GM23338 (cell line): Measurements from ENCODE around the gene ACAD11. TPM values are rescaled to one million over a fixed set of nuclear protein-coding genes. Genes with fewer than 3 reads are reported as not detected.

Experiments used
- ATAC-seq: fragments of 200-7000 bp; cut with Tn5 transposase; 3 replicates; pipeline ENCODE4 v1.9.1; 2020
- DNase-seq: peaks from one replicate; pipeline ENCODE4 v3.0.0-alpha.2; 2015; ENCODE audit warnings: low spot score
- H2AFZ ChIP-seq: fragments of 200-600 bp; sonication (generic); 2 replicates; pipeline ENCODE4 v1.8.0; 2016; ENCODE audit warnings: antibody characterized with exemption, mild to moderate bottlenecking, moderate library complexity
- H3F3A ChIP-seq: fragments of 200-600 bp; sonication (generic); replicated peaks from 2 replicates; pipeline ENCODE4 v1.8.0; 2017; ENCODE audit warnings: antibody characterized with exemption, mixed run types, low read depth
- H3K27ac ChIP-seq: fragments of 200-600 bp; sonication (generic); 2 replicates; pipeline ENCODE4 v1.6.1; 2016; ENCODE audit warnings: low read depth
- H3K27me3 ChIP-seq: fragments of 200-600 bp; sonication (generic); 2 replicates; pipeline ENCODE4 v1.8.0; 2016; ENCODE audit warnings: mild to moderate bottlenecking, mixed run types, moderate library complexity; ENCODE audit not compliant: insufficient read depth
- H3K36me3 ChIP-seq: fragments of 200-600 bp; sonication (generic); 2 replicates; pipeline ENCODE4 v1.8.0; 2016; ENCODE audit warnings: mild to moderate bottlenecking; ENCODE audit not compliant: insufficient read depth
- H3K4me1 ChIP-seq: fragments of 200-600 bp; sonication (generic); 2 replicates; pipeline ENCODE4 v1.8.0; 2016; ENCODE audit warnings: mild to moderate bottlenecking, moderate library complexity; ENCODE audit not compliant: insufficient read depth
- H3K4me2 ChIP-seq: fragments of 200-600 bp; sonication (generic); 2 replicates; pipeline ENCODE4 v1.7.1; 2017; ENCODE audit warnings: mixed run types
- H3K4me3 ChIP-seq: fragments of 200-600 bp; sonication (generic); 2 replicates; pipeline ENCODE4 v1.6.1; 2016; ENCODE audit warnings: mixed run types
- H3K79me2 ChIP-seq: fragments of 200-600 bp; sonication (generic); replicated peaks from 2 replicates; pipeline ENCODE4 v1.8.0; 2017; ENCODE audit warnings: mild to moderate bottlenecking; ENCODE audit not compliant: insufficient read depth
- H3K9me2 ChIP-seq: fragments of 200-600 bp; sonication (generic); 2 replicates; pipeline ENCODE4 v1.8.0; 2017; ENCODE audit not compliant: insufficient read depth
- H4K20me1 ChIP-seq: fragments of 200-600 bp; sonication (generic); replicated peaks from 2 replicates; pipeline ENCODE4 v1.8.0; 2017; ENCODE audit warnings: mild to moderate bottlenecking; ENCODE audit not compliant: insufficient read depth
- H3K27ac Mint-ChIP-seq: 2 replicates; pipeline ENCODE4 v1.8.0; 2020; ENCODE audit warnings: inconsistent platforms, mild to moderate bottlenecking, moderate library complexity, mixed read lengths
- H3K27me3 Mint-ChIP-seq: 3 replicates; pipeline ENCODE4 v1.8.0; 2022; ENCODE audit warnings: low read depth, mild to moderate bottlenecking, moderate library complexity, mixed read lengths, inconsistent platforms; ENCODE audit not compliant: insufficient read depth, poor library complexity
- H3K36me3 Mint-ChIP-seq: 3 replicates; pipeline ENCODE4 v1.8.0; 2021; ENCODE audit warnings: low read depth, mild to moderate bottlenecking, inconsistent platforms, moderate library complexity, mixed read lengths
- H3K4me1 Mint-ChIP-seq: 3 replicates; pipeline ENCODE4 v1.8.0; 2020; ENCODE audit warnings: mild to moderate bottlenecking, inconsistent platforms, mixed read lengths
- H3K4me3 Mint-ChIP-seq: 3 replicates; pipeline ENCODE4 v1.8.0; 2021; ENCODE audit warnings: moderate library complexity, mild to moderate bottlenecking, inconsistent platforms, mixed read lengths
- H3K9me3 Mint-ChIP-seq: 3 replicates; pipeline ENCODE4 v1.8.0; 2020; ENCODE audit warnings: moderate library complexity, mild to moderate bottlenecking, inconsistent platforms, mixed read lengths
- CREB1 ChIP-seq: fragments of 250-450 bp; sonication (Bioruptor Pico); IDR thresholded peaks from 2 replicates; pipeline ENCODE4 v1.5.0; 2020; ENCODE audit warnings: low read depth, mild to moderate bottlenecking, moderate library complexity
- EZH2 ChIP-seq: fragments of 200-600 bp; sonication (generic); IDR thresholded peaks from one replicate; pipeline ENCODE4 v1.8.0; 2017; ENCODE audit warnings: antibody characterized with exemption, mild to moderate bottlenecking, low read depth; ENCODE audit not compliant: unreplicated experiment
- EZH2phosphoT487 ChIP-seq: fragments of 200-600 bp; sonication (generic); IDR thresholded peaks from one replicate; pipeline ENCODE4 v1.8.1; 2018; ENCODE audit warnings: antibody characterized with exemption; ENCODE audit not compliant: unreplicated experiment
- JUNB ChIP-seq: IDR thresholded peaks from one replicate; pipeline ENCODE4 v1.6.1; 2016; ENCODE audit warnings: antibody characterized with exemption; ENCODE audit not compliant: unreplicated experiment
- NANOG ChIP-seq: IDR thresholded peaks from 2 replicates; pipeline ENCODE4 v1.6.1; 2016; ENCODE audit warnings: antibody characterized with exemption, borderline replicate concordance
- POLR2AphosphoS5 ChIP-seq: IDR thresholded peaks from 2 replicates; pipeline ENCODE4 v1.6.1; 2016; ENCODE audit warnings: antibody characterized with exemption, low read depth
- STAT1 ChIP-seq: IDR thresholded peaks from one replicate; pipeline ENCODE4 v1.6.1; 2016; ENCODE audit warnings: antibody characterized with exemption; ENCODE audit not compliant: unreplicated experiment
- ZNF114 ChIP-seq: fragments of 250-450 bp; sonication (Bioruptor Pico); IDR thresholded peaks from 2 replicates; pipeline ENCODE4 v1.5.0; 2020; ENCODE audit warnings: mild to moderate bottlenecking, moderate library complexity
- ZNF331 ChIP-seq: fragments of 250-450 bp; sonication (Bioruptor Pico); IDR thresholded peaks from 2 replicates; pipeline ENCODE4 v1.5.0; 2020; ENCODE audit warnings: low read depth, mild to moderate bottlenecking, moderate library complexity
- polyA plus RNA-seq: library from polyadenylated mRNA; unstranded; fragments of >200 nt; fragmentation: Nextera tagmentation; extraction: Ambion mirVana; gene quantifications from 2 replicates; pipeline ENCODE4 v1.2.1, GENCODE V29; 2016
- total RNA-seq: library from RNA; depleted of rRNA; stranded (reverse); fragments of >200 nt; shearing (Covaris generic); gene quantifications from 2 replicates; pipeline ENCODE4 v1.2.3, GENCODE V29; 2014
- TF ChIP-seq, protein P1 (sequence below), 2 experiments: fragments of 200-600 bp in 1 of 2; sonication (generic) in 1 of 2; conservative IDR thresholded peaks; 2 replicates each; pipeline versions ENCODE4 v1.5.1 to v1.6.1; 2016 to 2017; ENCODE audit warnings: antibody characterized with exemption in 2 of 2, low read depth in 2 of 2, mild to moderate bottlenecking in 2 of 2, moderate library complexity in 1 of 2
- TF ChIP-seq, protein P2 (sequence below): fragments of 250-450 bp; sonication (Bioruptor Pico); IDR thresholded peaks from 2 replicates; pipeline ENCODE4 v1.5.0; 2020; ENCODE audit warnings: mild to moderate bottlenecking, moderate library complexity
- TF ChIP-seq, protein P3 (sequence below): IDR thresholded peaks from one replicate; pipeline ENCODE4 v1.6.1; 2018; ENCODE audit warnings: antibody characterized with exemption; ENCODE audit not compliant: unreplicated experiment
- TF ChIP-seq, protein P4 (sequence below): IDR thresholded peaks from 2 replicates; pipeline ENCODE4 v1.6.1; 2016; ENCODE audit warnings: antibody characterized with exemption

ACAD11 gene
- total and polyA plus RNA-seq, 2 experiments from 2014 or later = 11.4 to 17.1 TPM

DNA sequence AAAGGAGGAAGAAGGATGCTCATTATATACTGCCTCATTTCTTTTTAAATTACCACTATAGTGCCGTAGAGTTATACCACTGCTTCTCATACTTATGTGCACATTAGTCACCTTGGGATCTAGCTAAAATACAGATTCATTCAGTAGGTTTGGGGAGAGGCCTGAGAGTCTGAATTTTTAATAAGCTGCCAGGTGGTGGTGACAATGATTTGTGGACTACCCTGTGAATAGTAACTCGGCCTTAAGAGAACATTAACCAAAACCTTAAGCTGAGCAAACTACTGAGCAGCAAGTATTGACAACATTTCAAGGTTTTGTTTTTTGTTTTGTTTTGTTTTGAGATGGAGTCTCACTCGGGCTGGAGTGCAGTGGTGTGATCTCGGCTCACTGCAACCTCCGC is 20.3 kb upstream of the ACAD11 start:
- Histone ChIP-seq H3K36me3 (peaks cover 14% of the 10 kb centered on the region; the same call in 1 of the 2 replicates), H3K4me1 (no peaks in the 10 kb centered on the region), H3K4me3 (no peak overlapping the region), H3K27me3 (no peaks in the 10 kb centered on the region), H3F3A (no peaks in the 10 kb centered on the region), H3K9me2 (no peaks in the 10 kb centered on the region), H2AFZ (no peak overlapping the region), H3K27ac (no peak overlapping the region), H3K4me2 (no peak overlapping the region), H4K20me1 (no peaks in the 10 kb centered on the region; the same call in 1 of the 2 replicates), H3K79me2 (no peaks in the 10 kb centered on the region)
- no peaks in the 10 kb centered on the region for H3K27me3 Mint-ChIP-seq
- DNase-seq (no peak), ATAC-seq (no peak)
- no peak overlapping the region for H3K27ac Mint-ChIP-seq
- H3K36me3 Mint-ChIP-seq = peaks cover 42% of the 10 kb centered on the region
- no peaks in the 10 kb centered on the region for H3K4me1 Mint-ChIP-seq
- no peak overlapping the region for H3K4me3 Mint-ChIP-seq
- no peaks in the 10 kb centered on the region for H3K9me3 Mint-ChIP-seq
- TF ChIP-seq, protein P1, sequence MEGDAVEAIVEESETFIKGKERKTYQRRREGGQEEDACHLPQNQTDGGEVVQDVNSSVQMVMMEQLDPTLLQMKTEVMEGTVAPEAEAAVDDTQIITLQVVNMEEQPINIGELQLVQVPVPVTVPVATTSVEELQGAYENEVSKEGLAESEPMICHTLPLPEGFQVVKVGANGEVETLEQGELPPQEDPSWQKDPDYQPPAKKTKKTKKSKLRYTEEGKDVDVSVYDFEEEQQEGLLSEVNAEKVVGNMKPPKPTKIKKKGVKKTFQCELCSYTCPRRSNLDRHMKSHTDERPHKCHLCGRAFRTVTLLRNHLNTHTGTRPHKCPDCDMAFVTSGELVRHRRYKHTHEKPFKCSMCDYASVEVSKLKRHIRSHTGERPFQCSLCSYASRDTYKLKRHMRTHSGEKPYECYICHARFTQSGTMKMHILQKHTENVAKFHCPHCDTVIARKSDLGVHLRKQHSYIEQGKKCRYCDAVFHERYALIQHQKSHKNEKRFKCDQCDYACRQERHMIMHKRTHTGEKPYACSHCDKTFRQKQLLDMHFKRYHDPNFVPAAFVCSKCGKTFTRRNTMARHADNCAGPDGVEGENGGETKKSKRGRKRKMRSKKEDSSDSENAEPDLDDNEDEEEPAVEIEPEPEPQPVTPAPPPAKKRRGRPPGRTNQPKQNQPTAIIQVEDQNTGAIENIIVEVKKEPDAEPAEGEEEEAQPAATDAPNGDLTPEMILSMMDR (conservative IDR thresholded peaks at IDR 0.05; ENCODE audit: low read depth in 2 of 2) = no peak
- TF ChIP-seq POLR2AphosphoS5 (no peak), ZNF114 (CRISPR knock-in tag) (no peak), ZNF331 (no peak), EZH2 (no peak), NANOG (no peak), JUNB (no peak), STAT1 (no peak), CREB1 (CRISPR knock-in tag) (no peak), EZH2phosphoT487 (no peak)
- TF ChIP-seq, protein P2, sequence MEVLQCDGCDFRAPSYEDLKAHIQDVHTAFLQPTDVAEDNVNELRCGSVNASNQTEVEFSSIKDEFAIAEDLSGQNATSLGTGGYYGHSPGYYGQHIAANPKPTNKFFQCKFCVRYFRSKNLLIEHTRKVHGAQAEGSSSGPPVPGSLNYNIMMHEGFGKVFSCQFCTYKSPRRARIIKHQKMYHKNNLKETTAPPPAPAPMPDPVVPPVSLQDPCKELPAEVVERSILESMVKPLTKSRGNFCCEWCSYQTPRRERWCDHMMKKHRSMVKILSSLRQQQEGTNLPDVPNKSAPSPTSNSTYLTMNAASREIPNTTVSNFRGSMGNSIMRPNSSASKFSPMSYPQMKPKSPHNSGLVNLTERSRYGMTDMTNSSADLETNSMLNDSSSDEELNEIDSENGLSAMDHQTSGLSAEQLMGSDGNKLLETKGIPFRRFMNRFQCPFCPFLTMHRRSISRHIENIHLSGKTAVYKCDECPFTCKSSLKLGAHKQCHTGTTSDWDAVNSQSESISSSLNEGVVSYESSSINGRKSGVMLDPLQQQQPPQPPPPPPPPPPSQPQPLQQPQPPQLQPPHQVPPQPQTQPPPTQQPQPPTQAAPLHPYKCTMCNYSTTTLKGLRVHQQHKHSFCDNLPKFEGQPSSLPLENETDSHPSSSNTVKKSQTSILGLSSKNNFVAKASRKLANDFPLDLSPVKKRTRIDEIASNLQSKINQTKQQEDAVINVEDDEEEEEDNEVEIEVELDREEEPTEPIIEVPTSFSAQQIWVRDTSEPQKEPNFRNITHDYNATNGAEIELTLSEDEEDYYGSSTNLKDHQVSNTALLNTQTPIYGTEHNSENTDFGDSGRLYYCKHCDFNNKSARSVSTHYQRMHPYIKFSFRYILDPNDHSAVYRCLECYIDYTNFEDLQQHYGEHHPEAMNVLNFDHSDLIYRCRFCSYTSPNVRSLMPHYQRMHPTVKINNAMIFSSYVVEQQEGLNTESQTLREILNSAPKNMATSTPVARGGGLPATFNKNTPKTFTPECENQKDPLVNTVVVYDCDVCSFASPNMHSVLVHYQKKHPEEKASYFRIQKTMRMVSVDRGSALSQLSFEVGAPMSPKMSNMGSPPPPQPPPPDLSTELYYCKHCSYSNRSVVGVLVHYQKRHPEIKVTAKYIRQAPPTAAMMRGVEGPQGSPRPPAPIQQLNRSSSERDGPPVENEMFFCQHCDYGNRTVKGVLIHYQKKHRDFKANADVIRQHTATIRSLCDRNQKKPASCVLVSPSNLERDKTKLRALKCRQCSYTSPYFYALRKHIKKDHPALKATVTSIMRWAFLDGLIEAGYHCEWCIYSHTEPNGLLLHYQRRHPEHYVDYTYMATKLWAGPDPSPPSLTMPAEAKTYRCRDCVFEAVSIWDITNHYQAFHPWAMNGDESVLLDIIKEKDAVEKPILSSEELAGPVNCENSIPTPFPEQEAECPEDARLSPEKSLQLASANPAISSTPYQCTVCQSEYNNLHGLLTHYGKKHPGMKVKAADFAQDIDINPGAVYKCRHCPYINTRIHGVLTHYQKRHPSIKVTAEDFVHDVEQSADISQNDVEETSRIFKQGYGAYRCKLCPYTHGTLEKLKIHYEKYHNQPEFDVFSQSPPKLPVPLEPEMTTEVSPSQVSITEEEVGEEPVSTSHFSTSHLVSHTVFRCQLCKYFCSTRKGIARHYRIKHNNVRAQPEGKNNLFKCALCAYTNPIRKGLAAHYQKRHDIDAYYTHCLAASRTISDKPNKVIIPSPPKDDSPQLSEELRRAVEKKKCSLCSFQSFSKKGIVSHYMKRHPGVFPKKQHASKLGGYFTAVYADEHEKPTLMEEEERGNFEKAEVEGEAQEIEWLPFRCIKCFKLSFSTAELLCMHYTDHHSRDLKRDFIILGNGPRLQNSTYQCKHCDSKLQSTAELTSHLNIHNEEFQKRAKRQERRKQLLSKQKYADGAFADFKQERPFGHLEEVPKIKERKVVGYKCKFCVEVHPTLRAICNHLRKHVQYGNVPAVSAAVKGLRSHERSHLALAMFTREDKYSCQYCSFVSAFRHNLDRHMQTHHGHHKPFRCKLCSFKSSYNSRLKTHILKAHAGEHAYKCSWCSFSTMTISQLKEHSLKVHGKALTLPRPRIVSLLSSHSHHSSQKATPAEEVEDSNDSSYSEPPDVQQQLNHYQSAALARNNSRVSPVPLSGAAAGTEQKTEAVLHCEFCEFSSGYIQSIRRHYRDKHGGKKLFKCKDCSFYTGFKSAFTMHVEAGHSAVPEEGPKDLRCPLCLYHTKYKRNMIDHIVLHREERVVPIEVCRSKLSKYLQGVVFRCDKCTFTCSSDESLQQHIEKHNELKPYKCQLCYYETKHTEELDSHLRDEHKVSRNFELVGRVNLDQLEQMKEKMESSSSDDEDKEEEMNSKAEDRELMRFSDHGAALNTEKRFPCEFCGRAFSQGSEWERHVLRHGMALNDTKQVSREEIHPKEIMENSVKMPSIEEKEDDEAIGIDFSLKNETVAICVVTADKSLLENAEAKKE = no peak
- TF ChIP-seq, protein P3, sequence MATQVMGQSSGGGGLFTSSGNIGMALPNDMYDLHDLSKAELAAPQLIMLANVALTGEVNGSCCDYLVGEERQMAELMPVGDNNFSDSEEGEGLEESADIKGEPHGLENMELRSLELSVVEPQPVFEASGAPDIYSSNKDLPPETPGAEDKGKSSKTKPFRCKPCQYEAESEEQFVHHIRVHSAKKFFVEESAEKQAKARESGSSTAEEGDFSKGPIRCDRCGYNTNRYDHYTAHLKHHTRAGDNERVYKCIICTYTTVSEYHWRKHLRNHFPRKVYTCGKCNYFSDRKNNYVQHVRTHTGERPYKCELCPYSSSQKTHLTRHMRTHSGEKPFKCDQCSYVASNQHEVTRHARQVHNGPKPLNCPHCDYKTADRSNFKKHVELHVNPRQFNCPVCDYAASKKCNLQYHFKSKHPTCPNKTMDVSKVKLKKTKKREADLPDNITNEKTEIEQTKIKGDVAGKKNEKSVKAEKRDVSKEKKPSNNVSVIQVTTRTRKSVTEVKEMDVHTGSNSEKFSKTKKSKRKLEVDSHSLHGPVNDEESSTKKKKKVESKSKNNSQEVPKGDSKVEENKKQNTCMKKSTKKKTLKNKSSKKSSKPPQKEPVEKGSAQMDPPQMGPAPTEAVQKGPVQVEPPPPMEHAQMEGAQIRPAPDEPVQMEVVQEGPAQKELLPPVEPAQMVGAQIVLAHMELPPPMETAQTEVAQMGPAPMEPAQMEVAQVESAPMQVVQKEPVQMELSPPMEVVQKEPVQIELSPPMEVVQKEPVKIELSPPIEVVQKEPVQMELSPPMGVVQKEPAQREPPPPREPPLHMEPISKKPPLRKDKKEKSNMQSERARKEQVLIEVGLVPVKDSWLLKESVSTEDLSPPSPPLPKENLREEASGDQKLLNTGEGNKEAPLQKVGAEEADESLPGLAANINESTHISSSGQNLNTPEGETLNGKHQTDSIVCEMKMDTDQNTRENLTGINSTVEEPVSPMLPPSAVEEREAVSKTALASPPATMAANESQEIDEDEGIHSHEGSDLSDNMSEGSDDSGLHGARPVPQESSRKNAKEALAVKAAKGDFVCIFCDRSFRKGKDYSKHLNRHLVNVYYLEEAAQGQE = no peak
- TF ChIP-seq, protein P4, sequence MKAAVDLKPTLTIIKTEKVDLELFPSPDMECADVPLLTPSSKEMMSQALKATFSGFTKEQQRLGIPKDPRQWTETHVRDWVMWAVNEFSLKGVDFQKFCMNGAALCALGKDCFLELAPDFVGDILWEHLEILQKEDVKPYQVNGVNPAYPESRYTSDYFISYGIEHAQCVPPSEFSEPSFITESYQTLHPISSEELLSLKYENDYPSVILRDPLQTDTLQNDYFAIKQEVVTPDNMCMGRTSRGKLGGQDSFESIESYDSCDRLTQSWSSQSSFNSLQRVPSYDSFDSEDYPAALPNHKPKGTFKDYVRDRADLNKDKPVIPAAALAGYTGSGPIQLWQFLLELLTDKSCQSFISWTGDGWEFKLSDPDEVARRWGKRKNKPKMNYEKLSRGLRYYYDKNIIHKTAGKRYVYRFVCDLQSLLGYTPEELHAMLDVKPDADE = no peak
